SU-DHL-6 (cell line): Measurements from ENCODE around the gene GALNT12.

Source experiments
- H2AFZ ChIP-seq: fragments of 200-600 bp; sonication (generic); 2 replicates; pipeline ENCODE4 v1.6.1; 2014; ENCODE audit warnings: low read depth, mild to moderate bottlenecking, moderate library complexity, mixed read lengths, antibody characterized with exemption, low read length; ENCODE audit not compliant: severe bottlenecking
- H3F3A ChIP-seq: fragments of 200-600 bp; shearing (Covaris generic); 2 replicates; pipeline ENCODE4 v1.6.0; 2016; ENCODE audit warnings: antibody characterized with exemption, mild to moderate bottlenecking; ENCODE audit not compliant: insufficient read depth
- H3K27ac ChIP-seq: fragments of 200-600 bp; sonication (generic); 2 replicates; pipeline ENCODE4 v1.5.1; 2016; ENCODE audit warnings: low read depth, mild to moderate bottlenecking, low read length, moderate library complexity, mixed read lengths
- H3K27me3 ChIP-seq: fragments of 200-600 bp; sonication (generic), shearing (Covaris generic); 2 replicates; pipeline ENCODE4 v1.6.0; 2014; ENCODE audit warnings: mild to moderate bottlenecking, low read length
- H3K36me3 ChIP-seq: fragments of 200-600 bp; sonication (generic); 2 replicates; pipeline ENCODE4 v1.6.1; 2014; ENCODE audit warnings: mild to moderate bottlenecking, low read length, mixed read lengths
- H3K4me2 ChIP-seq: fragments of 300-600, 200-600 bp; shearing (Covaris generic), sonication (generic); 2 replicates; pipeline ENCODE4 v1.6.0; 2014; ENCODE audit warnings: low read length, low read depth, mild to moderate bottlenecking; ENCODE audit not compliant: poor library complexity, severe bottlenecking
- H3K4me3 ChIP-seq: fragments of 200-600 bp; sonication (generic); 2 replicates; pipeline ENCODE4 v1.5.1; 2014; ENCODE audit warnings: antibody characterized with exemption, low read length, mild to moderate bottlenecking, mixed read lengths; ENCODE audit not compliant: insufficient read depth, poor library complexity, severe bottlenecking
- H3K79me2 ChIP-seq: fragments of 200-600 bp; sonication (generic); 2 replicates; pipeline ENCODE4 v1.6.1; 2014; ENCODE audit warnings: mild to moderate bottlenecking, low read length, moderate library complexity; ENCODE audit not compliant: insufficient read depth
- H3K9ac ChIP-seq: fragments of 200-600 bp; sonication (generic); 2 replicates; pipeline ENCODE4 v1.7.0; 2014; ENCODE audit warnings: mild to moderate bottlenecking, low read length
- H3K9me2 ChIP-seq: fragments of 200-600 bp; sonication (generic); replicated peaks from 2 replicates; pipeline ENCODE4 v1.6.1; 2014; ENCODE audit warnings: low read length; ENCODE audit not compliant: insufficient read depth
- H3K9me3 ChIP-seq: fragments of 200-600 bp; sonication (generic); 2 replicates; pipeline ENCODE4 v1.6.1; 2014; ENCODE audit warnings: low read length, mixed read lengths; ENCODE audit not compliant: insufficient read depth
- H4K20me1 ChIP-seq: fragments of 200-600 bp; sonication (generic); 2 replicates; pipeline ENCODE4 v1.6.1; 2014; ENCODE audit warnings: low read depth, mild to moderate bottlenecking, antibody characterized with exemption, low read length, moderate library complexity, mixed read lengths
- EZH2phosphoT487 ChIP-seq: fragments of 200-600 bp; sonication (generic), shearing (Covaris generic); conservative IDR thresholded peaks from 2 replicates; pipeline ENCODE4 v1.6.1; 2018; ENCODE audit warnings: mild to moderate bottlenecking, antibody characterized with exemption, low read length, moderate library complexity, mixed read lengths
- TF ChIP-seq, protein P1 (sequence below): fragments of 200-600 bp; sonication (generic); IDR thresholded peaks from one replicate; pipeline ENCODE4 v1.5.1; 2017; ENCODE audit warnings: antibody characterized with exemption, mild to moderate bottlenecking, low read length, moderate library complexity; ENCODE audit not compliant: insufficient read depth, poor library complexity, severe bottlenecking

Gene GALNT12

DNA sequence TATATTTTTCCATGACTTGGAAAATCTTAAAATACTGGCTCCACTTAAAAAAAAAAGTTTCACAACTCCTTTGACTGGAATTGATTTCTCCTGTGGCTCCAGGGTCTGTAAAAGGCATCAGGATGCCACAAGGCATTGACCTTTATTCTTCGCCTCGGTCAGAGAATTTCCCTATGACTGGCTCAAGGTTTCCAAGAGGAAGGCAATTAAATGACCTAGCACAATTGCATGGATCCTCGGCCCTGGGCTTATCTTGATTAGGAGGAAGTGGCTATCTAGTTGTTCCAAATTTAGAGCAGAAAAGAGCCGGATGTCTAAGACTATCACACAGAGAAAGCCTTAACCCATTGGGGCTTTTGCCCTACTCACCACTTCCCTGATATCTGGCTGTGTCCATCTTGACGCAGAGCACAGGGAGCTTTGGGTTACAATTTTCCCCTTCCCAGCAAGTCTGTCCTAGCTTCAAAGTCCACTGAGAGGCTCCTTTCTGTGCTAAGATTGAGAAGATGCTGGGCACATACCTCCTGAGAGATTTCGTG, 79.3 kb downstream of the GALNT12 start:
- Histone ChIP-seq H3K4me3 (no peak overlapping the region), H2AFZ (no peak overlapping the region), H3K9ac (no peak overlapping the region)

DNA sequence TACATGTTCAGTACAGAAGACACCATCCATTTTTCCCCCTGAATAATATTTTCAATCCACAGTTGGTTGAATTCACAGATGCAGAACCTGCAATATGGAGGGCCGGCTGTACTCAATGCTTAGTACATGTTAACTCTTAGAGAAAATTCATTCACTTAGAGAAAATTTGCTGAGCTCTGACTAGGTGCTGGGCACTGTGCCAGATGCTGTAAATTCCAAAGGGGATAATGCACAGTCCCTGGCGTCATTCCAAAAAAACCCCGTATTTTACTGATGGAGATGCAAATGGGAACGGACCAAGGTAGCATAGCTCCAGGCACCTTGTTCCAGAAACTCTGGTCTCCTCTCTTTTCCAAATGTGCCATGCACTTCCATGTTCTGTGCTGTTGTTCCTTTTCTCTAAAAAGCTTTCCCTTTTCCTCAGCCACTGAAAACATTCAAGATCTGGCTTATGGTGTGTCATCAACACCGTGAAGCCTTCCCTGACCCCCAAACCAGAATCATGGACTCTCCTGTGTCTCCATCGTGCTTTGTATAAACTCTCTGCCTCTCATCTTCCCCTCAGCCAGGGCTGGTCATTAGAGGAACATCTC, 80.5 kb downstream of the GALNT12 start:
- Histone ChIP-seq H3K9ac (no peak overlapping the region), H3K27me3 (no peaks in the 10 kb centered on the region), H2AFZ (no peak overlapping the region), H3K36me3 (no peaks in the 10 kb centered on the region), H3K79me2 (no peaks in the 10 kb centered on the region), H3K4me2 (no peak overlapping the region), H3K9me3 (no peaks in the 10 kb centered on the region), H3K4me3 (no peak overlapping the region), H4K20me1 (no peaks in the 10 kb centered on the region), H3K9me2 (no peaks in the 10 kb centered on the region), H3F3A (no peaks in the 10 kb centered on the region), H3K27ac (no peak overlapping the region)
- no peak for TF ChIP-seq EZH2phosphoT487
- TF ChIP-seq, protein P1, sequence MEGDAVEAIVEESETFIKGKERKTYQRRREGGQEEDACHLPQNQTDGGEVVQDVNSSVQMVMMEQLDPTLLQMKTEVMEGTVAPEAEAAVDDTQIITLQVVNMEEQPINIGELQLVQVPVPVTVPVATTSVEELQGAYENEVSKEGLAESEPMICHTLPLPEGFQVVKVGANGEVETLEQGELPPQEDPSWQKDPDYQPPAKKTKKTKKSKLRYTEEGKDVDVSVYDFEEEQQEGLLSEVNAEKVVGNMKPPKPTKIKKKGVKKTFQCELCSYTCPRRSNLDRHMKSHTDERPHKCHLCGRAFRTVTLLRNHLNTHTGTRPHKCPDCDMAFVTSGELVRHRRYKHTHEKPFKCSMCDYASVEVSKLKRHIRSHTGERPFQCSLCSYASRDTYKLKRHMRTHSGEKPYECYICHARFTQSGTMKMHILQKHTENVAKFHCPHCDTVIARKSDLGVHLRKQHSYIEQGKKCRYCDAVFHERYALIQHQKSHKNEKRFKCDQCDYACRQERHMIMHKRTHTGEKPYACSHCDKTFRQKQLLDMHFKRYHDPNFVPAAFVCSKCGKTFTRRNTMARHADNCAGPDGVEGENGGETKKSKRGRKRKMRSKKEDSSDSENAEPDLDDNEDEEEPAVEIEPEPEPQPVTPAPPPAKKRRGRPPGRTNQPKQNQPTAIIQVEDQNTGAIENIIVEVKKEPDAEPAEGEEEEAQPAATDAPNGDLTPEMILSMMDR, result no peak

More for the DNA sequence above, 79.3 kb downstream of the GALNT12 start:
- no peak overlapping the region for H3K27ac ChIP-seq
- H3K9me2 ChIP-seq, result no peaks in the 10 kb centered on the region
- no peaks in the 10 kb centered on the region for H3K27me3 ChIP-seq
- no peaks in the 10 kb centered on the region for H3K9me3 ChIP-seq
- H3K4me2 ChIP-seq, result no peak overlapping the region
- H3K79me2 ChIP-seq, result no peaks in the 10 kb centered on the region
- H4K20me1 ChIP-seq, result no peaks in the 10 kb centered on the region
- no peaks in the 10 kb centered on the region for H3F3A ChIP-seq
- no peaks in the 10 kb centered on the region for H3K36me3 ChIP-seq
- TF ChIP-seq EZH2phosphoT487, result no peak
- TF ChIP-seq, protein P1, result no peak

DNA sequence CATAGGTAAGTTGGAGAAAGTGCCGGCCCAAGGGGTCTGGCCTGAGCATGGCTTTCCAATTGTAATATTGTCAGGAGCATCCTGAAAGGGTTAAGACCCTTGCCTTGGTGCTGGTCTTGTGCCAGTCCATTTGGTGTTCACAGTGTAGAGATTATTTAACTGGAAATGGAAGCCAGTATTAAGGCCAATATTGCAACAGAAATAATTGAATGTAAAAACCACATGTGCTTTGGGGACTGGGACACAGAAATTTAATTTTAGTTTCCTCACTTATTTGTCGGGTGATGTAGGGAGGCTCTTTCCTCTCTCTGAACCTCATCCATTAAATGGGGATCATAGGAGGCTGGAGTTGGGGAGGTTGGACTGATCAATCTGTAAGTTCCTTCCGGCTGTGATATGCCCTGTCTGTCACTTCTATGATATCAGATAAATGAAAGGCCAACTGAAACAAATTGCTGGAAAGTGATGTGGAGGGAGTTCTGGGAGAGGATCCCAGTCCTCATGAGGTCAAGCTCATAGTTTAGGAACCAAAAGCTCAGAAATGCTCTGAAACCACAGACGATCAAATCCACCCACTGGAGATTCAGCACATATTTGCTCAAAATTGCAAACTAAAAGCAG, 81.4 kb downstream of the GALNT12 start:
- H3K9me3 ChIP-seq, result no peaks in the 10 kb centered on the region
- no peak overlapping the region for H2AFZ ChIP-seq
- H3K79me2 ChIP-seq, result no peaks in the 10 kb centered on the region
- H3K9ac ChIP-seq, result no peak overlapping the region
- no peak overlapping the region for H3K27ac ChIP-seq
- H3F3A ChIP-seq, result no peaks in the 10 kb centered on the region
- no peaks in the 10 kb centered on the region for H4K20me1 ChIP-seq
- no peak overlapping the region for H3K4me2 ChIP-seq
- no peaks in the 10 kb centered on the region for H3K27me3 ChIP-seq
- no peaks in the 10 kb centered on the region for H3K36me3 ChIP-seq
- no peak overlapping the region for H3K4me3 ChIP-seq
- no peak for TF ChIP-seq EZH2phosphoT487
- TF ChIP-seq, protein P1, result no peak
- H3K9me2 ChIP-seq, result no peaks in the 10 kb centered on the region
